Medulla oblongata (tissue), 1 donor: ENCODE measurements around the gene TACC2.
A peak's percentile ranks its signal among the peaks of the same experiment; 100 is the strongest.

Source experiments
- DNase-seq: peaks from one replicate; pipeline ENCODE4 v3.0.0-alpha.2; 2015; ENCODE audit errors: extremely low spot score

Gene TACC2

DNA sequence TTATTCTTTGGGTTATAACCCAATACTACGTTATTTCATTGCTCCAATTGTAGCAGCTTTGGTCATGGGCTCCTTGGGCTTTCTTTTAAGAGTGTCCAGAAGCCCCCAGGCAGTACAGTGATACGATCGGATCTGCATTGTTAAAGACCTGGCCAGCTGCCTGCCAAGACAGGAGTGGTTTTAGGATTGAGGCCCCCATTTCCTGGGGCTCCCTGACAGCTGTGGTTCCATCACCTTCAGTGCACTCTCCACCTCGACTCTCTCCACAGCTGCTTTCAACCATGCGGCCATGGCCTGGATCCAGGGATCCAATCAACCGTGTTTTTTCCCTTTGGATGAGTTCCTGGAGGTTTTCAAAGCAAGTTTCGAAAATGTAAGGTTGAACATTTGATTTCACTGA lies 158.7 kb downstream of the TACC2 start:
- no peak for DNase-seq

DNA sequence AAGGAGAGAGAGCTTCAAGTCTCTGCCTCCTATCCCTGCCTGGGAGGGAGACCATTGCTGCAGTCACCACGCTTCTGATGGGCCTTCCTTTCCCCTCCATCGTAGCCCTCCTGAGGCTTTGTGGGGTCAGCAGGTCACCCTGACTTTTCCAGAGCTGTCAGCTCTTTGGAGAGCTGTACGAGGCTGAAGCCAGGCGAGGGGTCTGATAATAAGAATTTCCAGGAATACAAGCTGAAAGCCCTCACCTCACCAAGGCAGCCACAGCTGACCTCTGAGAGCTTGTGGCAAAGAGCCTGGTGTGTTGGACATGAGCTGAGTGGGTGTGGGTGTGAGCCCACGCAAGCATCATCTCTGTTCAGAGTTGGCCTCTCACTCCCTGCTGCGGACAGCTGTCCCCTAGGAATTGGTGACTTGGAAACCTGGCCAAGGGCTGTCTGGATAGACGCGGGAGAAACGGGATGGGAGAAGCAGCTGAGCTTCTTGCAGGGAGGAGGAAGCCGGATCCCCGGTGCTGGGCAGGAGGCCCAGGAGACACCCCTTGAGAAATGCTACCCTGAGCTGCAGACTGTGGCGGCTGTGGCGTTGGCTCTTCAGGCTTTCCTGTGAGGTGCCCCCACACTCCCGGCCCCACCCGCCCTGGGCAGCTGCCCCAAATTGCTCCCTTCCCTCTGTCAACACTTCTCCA lies 160.1 kb downstream of the TACC2 start:
- DNase-seq = no peak

DNA sequence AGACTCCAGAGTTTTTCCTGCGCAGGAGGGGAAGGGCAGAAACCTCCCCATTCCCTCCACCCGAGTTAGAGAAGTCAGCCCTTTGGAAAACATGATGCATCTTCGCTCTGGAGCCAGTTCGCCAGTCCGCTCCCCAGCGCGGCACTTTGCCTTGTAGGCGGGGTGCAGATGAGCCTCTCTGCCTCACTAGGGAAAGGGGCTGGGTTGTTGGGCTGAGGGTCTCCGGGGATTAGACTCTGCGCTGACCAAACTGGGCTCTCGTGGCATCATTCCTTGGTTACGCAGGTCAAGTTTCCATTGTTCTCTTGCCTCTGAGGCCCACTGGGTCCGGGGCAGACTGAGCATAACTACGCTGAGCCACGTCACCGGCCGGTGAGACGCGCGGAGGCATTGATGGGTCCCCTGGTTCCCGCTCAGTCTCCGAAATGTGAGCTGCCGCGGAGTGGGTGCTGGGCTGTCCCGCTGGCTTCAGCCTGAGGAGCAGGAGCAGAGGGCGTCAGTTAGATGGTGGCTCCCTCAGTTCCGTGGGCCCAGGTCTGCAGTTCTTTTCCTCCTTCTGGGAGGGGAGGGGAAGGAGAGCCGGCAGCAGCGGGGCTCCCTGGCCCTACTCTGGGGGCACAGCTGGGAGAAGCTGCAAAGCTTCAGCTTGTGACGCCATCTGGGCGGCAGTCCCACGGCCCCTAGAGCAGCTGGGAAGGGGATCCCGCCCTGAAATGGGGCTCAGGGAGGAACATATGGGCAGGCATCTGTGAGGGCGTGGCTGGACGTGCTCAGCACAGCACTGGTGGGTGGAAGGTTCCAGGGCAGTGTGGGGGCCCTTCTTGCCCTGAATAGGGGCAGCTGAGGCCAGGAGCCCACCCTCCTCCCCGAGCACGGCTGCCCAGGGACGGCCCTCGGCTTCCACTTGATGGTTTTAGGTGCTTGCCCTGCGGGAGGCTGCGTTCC lies 160.9 kb downstream of the TACC2 start:
- DNase-seq = no peak

DNA sequence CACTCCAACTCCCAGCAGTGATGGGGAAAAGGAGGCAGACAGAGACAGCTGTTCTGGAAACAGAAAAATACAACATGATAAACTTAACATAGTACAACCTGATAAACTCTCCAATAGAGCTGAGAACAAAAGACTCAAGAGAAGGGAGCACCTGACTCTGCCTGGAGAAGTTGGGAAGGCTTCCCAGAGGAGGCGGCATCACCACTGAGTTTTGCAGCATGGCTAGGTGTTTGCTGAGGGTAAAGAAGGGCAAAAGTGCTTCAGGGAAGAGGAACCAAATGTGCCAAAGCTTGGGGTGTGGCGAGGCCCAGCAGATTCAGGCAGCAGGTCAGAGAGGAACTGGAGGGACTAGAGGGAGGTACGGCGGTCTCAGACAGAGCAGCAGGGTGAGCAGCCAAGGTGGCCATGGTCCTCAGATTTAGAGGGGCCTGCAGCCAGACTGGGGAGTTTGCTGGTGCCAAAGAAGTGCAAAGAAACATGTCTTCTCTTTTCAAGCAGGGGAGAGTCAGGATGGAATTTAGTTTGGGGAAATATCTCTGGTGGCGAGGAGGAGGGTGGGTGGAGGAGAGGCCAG lies 162.2 kb downstream of the TACC2 start:
- no peak for DNase-seq

DNA sequence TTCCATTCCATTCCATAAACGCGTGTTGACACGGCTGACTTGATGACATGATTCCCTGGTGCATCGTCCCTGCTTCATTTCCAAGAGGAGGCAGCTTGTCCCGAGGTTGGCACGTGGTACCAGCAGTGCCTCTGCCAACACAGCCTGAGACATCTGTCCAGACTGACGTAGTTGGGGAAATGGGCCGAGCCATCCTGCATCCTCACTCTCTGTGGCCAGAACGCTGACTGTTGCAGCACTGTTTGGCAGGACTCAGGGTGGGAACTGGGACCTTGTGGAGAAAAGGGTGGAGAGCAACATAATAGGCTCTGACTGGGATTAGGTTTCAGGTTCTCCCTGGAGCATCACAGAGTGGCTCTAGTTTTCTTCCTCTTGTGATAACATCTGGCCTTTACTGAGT lies 163.6 kb downstream of the TACC2 start:
- DNase-seq = peak; percentile 96

DNA sequence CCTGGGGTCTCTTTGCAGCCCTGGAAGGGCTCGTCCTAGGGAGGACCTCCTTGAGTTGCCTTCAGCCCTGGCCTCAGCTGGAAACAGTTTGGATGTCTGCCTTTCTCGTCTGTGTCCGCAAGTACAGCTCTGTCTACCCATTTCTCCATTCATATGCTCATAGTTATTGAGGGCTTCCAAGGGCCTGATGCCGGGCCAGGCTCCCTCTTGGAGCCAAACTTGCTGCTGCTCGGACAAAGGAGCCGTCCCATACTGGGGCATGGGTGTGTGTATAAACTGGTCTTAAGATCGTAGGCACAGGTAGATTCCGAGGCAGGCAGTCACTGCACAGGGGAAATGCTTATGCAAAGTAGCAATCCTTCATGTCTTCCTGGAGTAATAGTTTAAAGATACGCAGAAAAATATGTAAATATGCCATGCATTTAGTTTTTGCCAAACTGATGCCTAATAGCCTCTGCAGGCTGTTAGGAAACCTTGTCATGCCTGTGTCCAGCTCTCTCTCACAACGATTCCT lies 165.1 kb downstream of the TACC2 start:
- DNase-seq = no peak

DNA sequence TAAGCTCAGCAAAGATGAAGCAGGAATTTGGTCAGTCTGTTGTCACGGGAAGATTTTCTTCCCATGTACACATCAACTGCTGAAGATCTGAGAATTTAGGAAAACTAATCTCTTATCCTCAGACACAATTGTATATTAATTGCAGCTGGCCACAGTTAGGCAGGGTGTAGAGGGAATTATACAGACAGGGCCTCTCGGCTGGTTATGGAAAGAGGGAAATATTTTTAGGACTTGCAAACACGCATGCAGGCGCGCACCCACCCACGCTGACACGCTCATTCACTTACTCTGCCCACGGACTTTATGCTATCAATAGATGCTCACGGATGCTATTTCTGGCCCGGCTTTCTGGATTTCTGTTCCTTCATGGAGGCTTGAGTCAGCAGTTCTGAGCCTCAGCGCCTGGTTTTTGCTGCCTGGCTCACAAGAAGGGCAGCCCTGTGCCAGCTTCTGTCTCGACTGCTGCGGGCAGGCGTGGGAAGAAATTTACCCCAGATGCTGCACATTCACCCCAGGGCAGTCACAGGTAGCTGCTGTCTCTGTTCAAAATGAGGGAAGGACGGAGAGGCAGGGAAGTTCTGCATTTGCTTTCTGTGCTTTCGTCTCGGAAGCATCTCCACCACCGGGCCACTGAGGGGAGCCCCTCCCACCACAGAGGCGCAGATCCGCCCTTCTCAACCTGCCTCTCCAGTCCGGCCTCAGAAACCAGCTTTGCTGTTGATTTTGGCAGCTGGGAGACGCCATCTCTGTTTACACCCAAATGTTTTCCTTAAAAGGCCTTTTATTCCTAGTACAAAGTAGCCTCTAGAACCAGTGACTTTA lies 165.8 kb downstream of the TACC2 start:
- peak; percentile 60 for DNase-seq

DNA sequence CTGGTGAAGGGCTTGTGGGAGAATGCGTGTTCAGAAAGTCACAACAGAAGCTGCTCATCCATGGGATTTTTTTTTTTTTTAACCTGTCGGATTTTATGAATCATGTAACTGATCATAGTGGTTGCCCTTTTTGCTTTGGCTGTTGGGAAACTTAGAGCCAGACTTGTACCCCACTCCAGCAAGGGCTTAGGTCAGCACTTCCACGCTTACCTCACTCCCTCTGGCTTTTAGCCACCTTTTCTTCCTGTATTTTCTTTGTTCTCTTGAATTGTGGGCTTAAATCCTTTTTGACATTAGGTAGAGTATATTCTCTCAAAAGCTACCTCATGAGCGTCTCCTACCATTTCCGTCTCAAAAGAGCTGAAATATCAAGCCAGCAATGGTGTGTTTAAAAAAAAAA lies 168.5 kb downstream of the TACC2 start:
- DNase-seq = no peak

DNA sequence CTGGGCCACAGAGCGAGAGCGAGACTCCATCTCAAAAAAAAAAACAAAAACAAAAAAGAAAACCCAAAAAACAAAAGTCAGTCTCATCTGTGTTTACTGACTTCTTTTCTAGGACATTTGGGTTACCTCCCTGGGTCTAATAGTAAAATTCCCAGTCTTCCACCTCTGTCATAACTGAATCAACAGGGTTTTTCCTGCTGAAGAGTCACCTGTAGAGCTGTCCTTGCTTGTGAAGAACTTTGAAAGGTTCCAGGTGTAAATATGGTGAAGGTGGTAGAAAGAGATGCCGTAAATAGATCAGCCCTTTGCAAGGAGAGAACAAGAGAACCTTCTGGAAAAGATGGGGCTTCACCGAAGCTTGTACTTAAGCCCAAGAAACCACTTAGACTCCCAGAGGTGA lies 169.4 kb downstream of the TACC2 start:
- no peak for DNase-seq

DNA sequence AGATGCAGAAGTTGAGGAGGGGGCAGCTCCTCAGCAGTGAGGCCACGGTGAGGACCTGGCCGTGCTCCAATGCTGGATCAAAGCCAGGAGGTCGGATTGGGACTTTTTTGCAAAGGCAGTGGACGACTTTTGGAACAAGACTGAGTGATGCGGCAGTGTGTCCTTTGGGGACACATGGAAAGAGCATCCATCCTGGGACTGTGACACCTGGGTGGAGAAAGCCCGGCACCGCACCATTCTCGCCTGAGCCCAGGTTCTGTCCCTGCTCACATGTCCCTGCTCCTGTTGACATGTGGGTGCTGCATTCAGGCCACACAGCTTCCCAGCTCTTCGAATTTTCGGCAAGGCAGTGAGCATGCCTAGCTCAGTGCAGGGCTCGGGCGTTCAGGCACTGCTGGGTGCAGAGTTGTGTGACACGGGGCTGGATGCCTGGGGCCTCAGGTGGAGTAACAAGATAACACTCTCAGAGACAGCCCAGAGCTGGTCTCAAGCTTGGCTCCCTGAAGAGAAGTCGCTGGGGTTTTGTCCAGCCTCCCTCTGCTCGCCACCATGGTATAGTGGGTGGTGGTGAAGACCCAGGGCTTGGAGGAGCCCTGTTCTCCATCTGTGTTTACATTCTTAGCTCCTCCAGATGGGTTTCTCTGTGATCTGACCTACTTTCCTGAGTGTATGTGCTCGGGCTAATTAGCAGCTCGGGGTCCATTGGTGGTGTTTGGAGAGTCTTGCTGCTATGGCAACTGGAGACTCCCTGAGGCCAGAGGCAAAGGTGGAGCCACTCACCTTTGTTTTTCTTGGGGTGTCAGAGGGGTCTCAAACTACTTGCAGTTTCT lies 170.4 kb downstream of the TACC2 start:
- no peak for DNase-seq

DNA sequence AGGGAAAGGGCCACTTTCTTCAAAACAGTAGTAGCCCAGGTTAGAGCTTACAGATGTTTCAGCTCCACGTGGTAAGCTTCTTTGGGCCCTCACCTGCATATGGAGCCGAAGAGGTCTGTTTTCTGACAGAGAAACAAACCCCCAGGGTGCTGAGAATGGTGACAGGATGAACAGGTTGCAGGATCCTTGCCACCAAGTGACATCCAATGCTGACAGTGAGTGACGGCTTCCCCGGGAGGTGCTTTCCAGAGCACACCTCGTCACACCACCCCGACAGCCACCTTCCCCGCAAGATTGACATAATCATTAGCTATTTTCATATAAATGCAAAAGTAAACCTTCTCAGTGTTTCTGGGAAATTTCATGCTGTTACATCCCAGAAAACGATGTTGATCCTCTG lies 172.8 kb downstream of the TACC2 start:
- DNase-seq = no peak

DNA sequence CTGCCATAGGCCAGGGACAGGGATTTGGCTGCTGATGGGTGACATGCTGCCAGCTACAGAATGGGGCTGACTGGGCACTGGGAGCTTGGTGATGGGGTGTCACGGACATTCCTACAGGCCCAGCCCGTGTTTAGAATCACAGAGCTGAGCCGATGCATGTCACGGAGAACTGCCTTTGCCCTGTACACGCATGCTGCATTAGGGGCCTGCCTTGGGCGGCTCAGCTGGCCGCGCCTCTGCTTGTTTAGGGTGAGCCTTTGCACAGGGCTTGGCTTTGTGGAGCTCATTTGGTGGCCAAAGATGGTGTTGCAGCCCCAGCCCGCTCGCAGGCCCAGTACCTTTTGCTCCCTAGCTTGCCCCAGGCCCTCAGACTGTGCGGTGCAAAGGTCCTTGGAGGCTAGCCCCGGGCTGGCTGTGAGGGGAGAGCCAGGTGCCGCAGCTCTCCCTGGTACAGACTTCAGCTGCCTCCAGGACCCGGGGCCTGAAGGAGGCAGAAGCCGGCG lies 173.8 kb downstream of the TACC2 start:
- no peak for DNase-seq

DNA sequence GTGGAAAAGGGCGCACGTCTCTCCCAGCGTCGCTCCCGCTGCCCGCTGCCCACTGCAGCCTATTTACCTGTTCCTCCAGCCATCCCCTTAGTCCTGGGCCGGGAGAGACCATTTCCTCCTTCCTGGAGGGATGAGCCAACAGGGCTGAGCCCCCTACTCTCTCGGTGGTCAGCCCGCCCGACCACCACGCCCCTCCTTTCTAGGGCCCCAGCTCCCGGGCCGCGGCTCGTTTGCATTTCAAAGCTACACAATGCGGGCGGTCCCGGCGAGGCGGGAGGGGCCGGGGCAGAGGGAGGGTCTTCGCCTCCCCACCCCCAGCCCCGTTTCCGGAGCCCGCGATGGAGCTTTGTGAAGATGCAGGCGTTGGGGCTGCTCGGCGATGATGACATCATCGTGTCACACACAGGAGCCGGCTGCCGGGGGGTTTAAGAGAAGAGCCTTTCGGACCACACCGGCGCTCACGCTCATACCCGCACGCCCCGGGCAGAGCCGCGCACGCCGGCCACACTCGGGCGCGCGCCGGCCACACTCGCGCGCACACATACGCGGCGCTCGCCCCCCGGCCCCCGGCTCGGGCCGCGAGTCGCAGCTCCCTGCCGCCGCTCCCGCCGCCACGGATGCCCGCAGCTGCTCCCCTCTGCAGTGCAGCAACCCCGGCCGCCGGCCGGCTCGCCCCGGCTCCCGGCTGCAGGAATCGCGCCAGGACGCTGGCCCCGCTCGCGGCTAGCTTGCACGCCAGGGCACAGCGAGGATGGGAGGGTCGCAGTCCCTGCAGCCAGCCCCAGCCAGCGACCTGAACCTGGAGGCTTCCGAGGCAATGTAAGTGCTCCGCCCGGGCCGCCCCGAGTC lies 174.4 kb downstream of the TACC2 start:
- DNase-seq = no peak

DNA sequence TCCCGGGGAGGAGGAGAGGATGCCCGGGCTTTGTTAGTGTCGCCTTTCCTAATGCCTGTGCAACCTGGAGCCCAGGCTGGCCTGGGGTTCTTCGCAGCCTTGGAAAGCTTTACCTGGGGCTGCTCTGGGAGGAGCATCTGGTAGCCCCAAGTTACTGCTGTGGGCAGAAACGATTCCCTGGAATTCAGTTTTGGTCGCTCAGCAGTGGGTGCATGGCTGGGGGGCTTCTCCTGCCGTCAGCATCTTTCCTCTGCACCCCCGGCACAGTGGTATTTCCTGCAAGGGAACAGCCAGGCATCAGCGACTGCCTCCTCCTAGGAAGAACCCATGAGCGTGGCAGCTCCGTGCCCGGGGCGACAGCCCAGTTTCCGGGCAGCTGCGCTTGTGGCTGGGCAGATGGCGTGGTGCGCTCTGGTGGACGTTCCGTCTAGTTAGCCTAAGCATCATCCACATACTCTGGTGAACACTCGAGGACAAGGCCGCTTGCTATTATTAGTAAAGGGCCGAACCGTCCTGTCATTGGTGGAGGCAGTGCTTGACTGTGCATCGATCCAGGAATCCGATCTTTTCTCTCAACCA lies 175.1 kb downstream of the TACC2 start:
- DNase-seq = peak; percentile 50

DNA sequence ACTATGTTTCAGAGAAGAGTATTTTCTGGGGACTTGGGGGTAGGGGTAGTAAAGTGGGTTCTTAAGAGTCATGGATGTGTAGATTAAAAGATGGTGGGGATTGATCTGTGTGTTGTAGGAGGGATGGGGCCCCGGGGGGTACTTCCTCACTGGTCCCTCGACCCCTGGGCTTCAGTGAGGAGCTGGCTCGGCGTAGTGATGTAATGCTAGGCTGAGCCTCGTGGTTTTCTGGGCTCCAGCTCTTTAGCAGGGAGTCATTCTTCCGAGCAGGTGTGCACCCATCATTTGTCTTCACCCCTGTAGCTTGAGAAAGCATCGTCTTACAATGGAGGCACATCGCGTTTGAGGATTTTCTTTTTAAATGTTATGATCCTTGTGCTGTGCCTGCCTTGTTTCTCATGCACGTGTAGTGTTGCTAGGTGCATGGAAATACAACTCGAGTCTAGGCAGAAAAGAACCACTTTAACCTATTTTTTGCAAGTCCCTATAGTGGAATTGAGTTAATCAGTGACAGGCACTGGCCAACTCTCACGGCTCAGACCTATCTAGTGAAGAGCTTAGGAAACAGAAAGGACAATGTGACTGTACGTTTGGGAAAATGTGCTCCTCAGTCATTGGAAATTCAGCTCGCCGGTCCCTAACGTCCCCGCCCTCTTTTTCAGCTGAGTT lies 176.0 kb downstream of the TACC2 start:
- no peak for DNase-seq

DNA sequence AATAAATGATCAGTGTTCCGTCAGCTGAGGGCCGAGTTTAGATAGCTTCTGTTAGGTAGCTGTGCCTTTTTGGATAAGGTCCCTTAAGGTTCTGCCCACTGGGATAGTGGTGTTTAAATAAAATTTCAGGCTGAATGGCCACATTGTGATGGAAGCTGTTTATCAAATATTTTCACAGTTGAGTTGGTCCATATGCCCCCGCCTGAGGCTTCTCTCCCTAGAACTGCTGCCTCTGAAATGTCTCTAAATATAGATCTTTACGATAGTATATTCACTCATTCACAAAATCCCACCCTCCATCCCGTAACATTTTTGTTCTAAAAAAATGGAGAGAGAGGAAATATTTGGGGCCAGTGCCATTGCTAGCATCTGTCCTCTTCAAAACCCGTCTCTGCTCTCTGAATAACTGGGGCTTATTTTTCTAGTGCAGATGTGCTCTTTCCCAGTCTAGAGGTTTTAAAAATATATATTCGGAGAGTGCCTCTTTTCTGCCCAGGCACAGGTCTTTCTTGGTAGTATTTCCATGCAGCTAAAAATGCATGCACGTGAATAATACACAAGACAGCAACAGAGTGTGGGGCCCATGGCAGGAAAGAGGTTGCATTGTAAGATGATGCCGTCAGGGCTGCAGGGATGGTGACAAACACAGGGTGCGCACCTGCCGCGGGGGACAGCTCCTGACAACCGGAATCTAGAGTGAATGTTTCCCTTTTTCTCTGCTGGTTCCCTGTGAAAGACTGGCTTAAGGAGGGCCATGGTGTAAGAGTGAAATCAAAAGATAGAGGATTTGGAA lies 176.7 kb downstream of the TACC2 start:
- DNase-seq = no peak

DNA sequence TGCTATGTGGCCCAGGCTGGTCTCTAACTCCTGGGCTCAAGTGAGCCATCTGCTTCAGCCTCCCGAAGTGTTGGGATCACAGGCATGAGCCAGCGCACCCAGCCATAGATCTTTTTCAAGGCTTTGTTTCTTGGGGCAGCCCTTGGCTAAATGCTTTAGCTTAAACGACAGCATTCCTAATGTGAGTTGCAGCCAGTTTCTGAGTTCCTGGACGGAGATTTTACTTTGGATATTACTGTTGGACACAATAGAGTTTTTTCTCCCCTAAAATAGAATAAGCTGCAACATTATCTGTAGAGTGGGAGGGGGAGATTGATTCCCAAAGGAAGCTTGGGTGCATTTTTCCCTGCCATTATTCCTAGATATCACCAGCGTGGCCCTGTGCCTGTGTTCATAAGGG lies 179.1 kb downstream of the TACC2 start:
- DNase-seq = no peak
